ENCODE data around the gene CYP26A1. TPM values are rescaled to one million over a fixed set of nuclear protein-coding genes. Genes with fewer than 3 reads are reported as not detected.

CYP26A1 gene
- total RNA-seq, 4 donors from 2014 or later, result not detected

- H3K27ac ChIP-seq, result no peak overlapping the region
- no peaks in the 10 kb centered on the region for H3K36me3 ChIP-seq
- ATAC-seq, result no peak
- no peaks in the 10 kb centered on the region for H3K4me1 ChIP-seq
- no peaks in the 10 kb centered on the region for H3K9me3 ChIP-seq
- H3K27me3 ChIP-seq, result no peaks in the 10 kb centered on the region
- H3K4me3 ChIP-seq, result no peak overlapping the region
- TF ChIP-seq EP300 (IDR thresholded peaks at IDR 0.05) (no peak), POLR2AphosphoS5 (IDR thresholded peaks at IDR 0.05) (no peak), POLR2A (IDR thresholded peaks at IDR 0.05) (no peak)
- TF ChIP-seq, protein P1, sequence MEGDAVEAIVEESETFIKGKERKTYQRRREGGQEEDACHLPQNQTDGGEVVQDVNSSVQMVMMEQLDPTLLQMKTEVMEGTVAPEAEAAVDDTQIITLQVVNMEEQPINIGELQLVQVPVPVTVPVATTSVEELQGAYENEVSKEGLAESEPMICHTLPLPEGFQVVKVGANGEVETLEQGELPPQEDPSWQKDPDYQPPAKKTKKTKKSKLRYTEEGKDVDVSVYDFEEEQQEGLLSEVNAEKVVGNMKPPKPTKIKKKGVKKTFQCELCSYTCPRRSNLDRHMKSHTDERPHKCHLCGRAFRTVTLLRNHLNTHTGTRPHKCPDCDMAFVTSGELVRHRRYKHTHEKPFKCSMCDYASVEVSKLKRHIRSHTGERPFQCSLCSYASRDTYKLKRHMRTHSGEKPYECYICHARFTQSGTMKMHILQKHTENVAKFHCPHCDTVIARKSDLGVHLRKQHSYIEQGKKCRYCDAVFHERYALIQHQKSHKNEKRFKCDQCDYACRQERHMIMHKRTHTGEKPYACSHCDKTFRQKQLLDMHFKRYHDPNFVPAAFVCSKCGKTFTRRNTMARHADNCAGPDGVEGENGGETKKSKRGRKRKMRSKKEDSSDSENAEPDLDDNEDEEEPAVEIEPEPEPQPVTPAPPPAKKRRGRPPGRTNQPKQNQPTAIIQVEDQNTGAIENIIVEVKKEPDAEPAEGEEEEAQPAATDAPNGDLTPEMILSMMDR (IDR thresholded peaks at IDR 0.05), result no peak
- WGBS, 2 donors (ENCODE audit: low coverage in 1 of 2), result 64 to 72% methylated on average over 1 of the region's 1 CpG
These were observed 30.3 kb downstream of the CYP26A1 start for GRCh38 chr10:93103953-93104352.

DNA sequence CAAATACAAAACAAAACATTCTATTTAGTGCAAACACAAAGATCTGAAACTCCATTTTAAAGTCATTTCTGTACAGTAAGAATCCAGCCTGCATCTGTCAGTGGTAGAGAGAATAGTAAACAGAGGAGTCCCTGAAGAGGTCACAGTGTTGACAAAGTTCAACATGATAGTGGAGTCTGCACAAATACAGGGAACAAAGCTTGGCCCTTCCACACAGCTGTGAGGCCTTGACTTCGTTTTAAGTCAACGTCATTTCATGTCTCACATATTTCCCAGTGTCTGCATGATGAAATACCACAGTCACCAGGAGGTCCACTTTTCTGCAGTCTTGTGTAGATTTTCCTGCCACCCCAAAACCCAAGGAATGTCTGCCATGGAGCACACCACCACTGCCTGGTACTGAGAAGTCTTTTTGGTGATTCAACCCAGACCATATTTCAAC is 33.0 kb downstream of the CYP26A1 start:
- 24 to 60% methylated on average over 1 to 2 of the region's 2 CpGs for WGBS, 2 donors (ENCODE audit: low coverage in 1 of 2)
- H3K4me1 ChIP-seq, result no peaks in the 10 kb centered on the region
- no peaks in the 10 kb centered on the region for H3K9me3 ChIP-seq
- no peaks in the 10 kb centered on the region for H3K36me3 ChIP-seq
- no peak for ATAC-seq
- H3K4me3 ChIP-seq, result no peak overlapping the region
- no peaks in the 10 kb centered on the region for H3K27me3 ChIP-seq
- TF ChIP-seq POLR2AphosphoS5 (IDR thresholded peaks at IDR 0.05) (no peak), EP300 (IDR thresholded peaks at IDR 0.05) (no peak), POLR2A (IDR thresholded peaks at IDR 0.05) (no peak)
- TF ChIP-seq, protein P1 (IDR thresholded peaks at IDR 0.05), result no peak
- H3K27ac ChIP-seq, result no peak overlapping the region

- H3K27ac ChIP-seq, result no peak overlapping the region
- no peaks in the 10 kb centered on the region for H3K9me3 ChIP-seq
- H3K4me3 ChIP-seq, result no peak overlapping the region
- no peaks in the 10 kb centered on the region for H3K4me1 ChIP-seq
- no peaks in the 10 kb centered on the region for H3K36me3 ChIP-seq
- TF ChIP-seq, protein P1 (IDR thresholded peaks at IDR 0.05), result no peak
- TF ChIP-seq POLR2A (IDR thresholded peaks at IDR 0.05) (no peak), EP300 (IDR thresholded peaks at IDR 0.05) (no peak), POLR2AphosphoS5 (IDR thresholded peaks at IDR 0.05) (no peak)
- 87 to 100% methylated on average over 2 to 3 of the region's 3 CpGs for WGBS, 2 donors (ENCODE audit: low coverage in 1 of 2)
- ATAC-seq, result no peak
- peaks cover 4% of the 10 kb centered on the region for H3K27me3 ChIP-seq
These were observed 36.9 kb downstream of the CYP26A1 start for GRCh38 chr10:93110472-93111146.

DNA sequence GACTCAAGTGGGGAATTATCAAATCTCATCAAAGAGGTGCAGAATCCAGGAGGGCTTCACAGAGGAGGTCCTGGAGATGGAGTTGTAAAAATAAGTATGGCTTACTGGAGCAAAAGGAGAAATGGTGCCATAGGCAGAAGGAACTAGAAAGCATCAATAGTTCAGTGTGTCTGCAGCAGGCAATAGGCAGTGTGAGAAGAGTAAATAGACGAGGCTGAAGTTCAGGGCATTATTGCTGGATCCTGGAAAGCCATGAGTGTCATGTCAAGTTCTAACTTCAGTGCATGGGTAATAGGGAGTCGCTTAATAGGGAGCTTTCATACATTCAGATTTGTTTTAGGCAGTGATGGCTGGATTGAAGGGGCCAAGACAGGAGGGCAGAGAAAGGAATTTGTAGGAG is 39.3 kb downstream of the CYP26A1 start:
- TF ChIP-seq, protein P1 (IDR thresholded peaks at IDR 0.05), result no peak
- TF ChIP-seq POLR2AphosphoS5 (IDR thresholded peaks at IDR 0.05) (no peak), EP300 (IDR thresholded peaks at IDR 0.05) (no peak), POLR2A (IDR thresholded peaks at IDR 0.05) (no peak)
- Histone ChIP-seq H3K9me3 (no peaks in the 10 kb centered on the region), H3K27me3 (peaks cover 4% of the 10 kb centered on the region), H3K27ac (no peak overlapping the region), H3K4me3 (no peak overlapping the region), H3K36me3 (no peaks in the 10 kb centered on the region), H3K4me1 (no peaks in the 10 kb centered on the region)
- 64 to 70% methylated on average over 2 of the region's 2 CpGs for WGBS, 2 donors (ENCODE audit: low coverage in 1 of 2)
- ATAC-seq, result no peak
